ENCODE results near the gene NGB.
"Not testable (repeated sequence)": the region's sequence is repeated elsewhere in the genome, so short reads cannot be mapped to it uniquely, and the experiment has no call there.

NGB gene

DNA sequence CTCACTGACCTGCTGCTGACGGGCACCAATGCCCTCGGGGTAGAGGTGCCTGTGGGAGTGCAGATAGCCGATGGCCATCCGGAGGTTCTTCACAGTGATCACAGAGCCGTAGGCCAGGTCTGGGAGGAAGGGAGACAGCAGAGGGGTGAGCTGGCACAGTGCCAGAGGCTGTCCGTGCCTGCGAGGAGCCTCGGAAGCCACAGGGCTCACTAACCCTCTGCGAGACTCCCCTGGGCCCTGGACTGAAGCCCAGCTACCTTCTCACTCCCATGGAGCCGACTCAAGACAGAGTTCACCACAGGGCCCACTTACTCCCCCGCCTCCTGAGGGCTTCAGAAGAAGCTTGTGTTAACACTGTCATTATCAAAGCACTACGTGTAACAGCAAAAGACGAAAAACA, 25.1 kb upstream of the NGB start:
- DNase-seq (ENCODE audit: low read depth, low spot score), result no peak

DNA sequence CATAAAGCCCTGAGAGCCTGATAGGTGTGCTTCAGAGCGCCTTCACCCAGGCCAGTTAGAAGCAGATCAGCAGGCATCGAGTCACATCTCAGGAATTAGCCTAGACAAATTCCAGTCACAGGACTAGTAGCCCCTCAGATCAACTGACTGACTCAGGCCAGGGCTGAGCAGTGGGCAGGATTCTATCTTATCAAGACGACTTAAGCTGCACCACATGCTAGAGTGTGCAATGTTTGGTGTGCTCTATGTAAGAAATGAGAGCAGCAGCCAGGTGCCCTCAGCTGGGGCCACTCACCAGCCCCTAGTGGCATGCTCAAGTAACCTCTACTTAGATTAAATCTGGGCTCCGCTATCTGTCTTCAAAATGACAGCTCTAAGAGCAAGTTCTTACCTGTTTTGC, 19.7 kb upstream of the NGB start:
- no peak for DNase-seq (ENCODE audit: low read depth, low spot score)

DNA sequence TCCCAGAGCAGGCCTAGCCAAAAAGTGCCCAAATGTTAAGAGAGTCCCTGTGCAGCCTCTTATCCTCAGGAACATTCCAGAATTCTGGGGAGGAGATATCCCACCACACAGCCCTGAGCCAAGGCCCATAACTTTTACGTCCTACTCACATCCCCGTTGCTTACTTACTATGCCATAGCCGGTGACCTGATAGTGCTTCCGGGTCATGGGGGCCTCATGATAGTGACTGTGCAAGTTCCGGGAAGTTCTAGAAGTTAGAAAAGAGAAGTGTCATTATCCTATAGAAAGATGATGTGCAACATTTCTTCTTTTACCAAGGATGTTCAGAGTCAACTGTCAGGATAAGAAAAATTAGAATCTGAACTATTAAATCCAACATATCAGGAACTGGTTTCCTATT, 15.6 kb upstream of the NGB start:
- DNase-seq (ENCODE audit: low read depth, low spot score), result no peak

DNA sequence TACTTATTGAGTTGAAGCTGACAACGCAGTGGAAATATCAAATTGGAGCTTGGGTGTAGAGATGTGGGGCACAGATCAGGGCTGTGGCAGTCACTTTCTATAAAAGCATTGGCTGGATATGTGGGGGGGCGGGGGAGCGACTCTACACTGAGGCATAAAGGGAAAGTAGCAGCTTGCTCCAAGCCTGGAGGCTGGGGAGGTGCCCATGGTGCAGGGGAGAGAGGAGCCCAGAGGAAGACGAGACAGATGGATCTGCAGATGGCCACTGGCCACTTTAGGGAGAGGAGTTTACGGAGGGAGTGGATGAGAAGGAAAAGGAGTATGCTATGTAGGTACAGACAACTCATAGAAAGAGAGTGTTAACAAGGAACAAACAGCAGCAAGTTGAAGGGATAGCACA, 13.5 kb upstream of the NGB start:
- no peak for DNase-seq (ENCODE audit: low read depth, low spot score)

DNA sequence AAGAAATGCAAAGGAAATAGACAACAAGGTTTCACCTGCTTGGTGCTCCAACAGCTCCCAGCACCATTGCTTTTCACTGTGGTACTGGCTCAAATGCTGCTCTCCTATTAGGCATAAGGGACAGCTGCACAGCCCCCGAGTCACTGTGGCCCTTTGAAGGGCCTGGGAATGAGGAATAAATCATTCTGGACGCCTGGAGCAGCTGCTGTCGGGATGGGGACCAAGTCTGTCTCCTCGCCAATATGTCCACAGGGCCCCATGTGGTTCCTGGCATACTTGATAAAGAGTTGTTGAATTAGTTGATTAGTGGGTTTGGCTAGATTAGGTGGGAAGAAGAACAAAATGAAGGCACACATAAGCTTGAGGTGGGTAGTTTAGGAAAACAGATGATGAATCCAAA, 13.1 kb upstream of the NGB start:
- DNase-seq (ENCODE audit: low read depth, low spot score), result no peak

DNA sequence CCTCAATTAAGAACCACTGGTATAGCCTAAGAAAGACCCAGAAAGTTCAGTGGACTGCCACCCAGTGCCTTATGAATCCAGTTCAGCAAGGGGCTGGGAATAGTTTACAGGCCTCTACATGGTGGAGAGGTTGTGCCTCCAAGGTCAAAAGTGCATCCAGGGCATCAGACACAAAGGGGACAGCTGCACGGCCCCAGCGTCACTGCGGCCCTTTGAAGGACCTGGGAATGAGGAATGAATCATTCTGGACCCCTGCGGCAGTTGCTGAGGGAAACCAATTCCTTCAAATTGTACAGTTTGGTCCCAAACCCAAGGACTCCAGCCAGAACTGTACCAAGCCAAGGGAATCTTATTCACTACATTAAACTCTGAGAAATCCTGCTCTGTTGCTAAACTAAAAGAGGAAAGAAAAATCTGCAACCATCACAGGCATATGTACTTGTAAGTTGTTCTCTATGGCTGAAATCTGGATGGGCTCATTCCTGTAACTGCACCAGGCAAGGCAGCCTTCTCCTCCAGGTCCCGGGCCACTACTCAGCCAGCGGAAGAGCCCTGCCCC, 10.9 kb upstream of the NGB start:
- DNase-seq (ENCODE audit: low read depth, low spot score), result no peak

DNA sequence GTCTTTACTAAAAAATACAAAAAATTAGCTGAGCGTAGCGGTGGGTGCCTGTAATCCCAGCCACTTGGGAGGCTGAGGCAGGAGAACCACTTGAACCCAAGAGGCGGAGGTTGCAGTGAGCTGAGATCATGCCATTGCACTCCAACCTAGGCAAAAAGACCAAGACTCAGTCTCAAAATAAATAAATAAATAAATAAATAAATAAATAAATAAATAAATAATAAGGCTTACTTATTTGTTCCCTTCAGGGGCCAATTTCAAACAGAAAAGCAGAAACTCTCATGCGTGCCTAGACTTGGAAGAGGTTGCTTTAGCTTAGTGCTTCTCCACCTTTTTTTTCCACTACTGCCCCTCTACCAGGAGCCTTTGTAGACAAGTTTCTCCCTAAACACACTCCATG, 9.9 kb upstream of the NGB start:
- not testable (repeated sequence) for DNase-seq (ENCODE audit: low read depth, low spot score)

DNA sequence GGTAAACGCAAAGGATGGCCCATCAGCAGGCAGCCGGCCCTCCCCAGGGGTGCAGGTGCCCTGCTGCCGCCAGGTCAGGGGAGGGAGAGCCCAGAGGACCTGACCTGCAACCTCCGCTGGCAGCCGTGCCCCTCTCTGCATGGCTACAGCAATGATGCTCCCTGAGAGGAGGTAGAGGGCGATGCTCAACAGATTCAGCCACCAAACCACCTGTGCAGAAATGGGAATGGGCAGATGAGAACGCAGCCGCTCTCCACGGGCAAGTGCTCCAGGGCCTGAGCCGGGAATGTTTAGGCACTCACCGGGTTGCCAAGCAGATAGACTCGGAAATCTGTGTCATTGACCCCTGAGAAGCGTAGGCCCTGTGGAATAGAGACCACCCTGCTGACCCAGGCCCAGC, 8.7 kb upstream of the NGB start:
- DNase-seq (ENCODE audit: low read depth, low spot score), result no peak

DNA sequence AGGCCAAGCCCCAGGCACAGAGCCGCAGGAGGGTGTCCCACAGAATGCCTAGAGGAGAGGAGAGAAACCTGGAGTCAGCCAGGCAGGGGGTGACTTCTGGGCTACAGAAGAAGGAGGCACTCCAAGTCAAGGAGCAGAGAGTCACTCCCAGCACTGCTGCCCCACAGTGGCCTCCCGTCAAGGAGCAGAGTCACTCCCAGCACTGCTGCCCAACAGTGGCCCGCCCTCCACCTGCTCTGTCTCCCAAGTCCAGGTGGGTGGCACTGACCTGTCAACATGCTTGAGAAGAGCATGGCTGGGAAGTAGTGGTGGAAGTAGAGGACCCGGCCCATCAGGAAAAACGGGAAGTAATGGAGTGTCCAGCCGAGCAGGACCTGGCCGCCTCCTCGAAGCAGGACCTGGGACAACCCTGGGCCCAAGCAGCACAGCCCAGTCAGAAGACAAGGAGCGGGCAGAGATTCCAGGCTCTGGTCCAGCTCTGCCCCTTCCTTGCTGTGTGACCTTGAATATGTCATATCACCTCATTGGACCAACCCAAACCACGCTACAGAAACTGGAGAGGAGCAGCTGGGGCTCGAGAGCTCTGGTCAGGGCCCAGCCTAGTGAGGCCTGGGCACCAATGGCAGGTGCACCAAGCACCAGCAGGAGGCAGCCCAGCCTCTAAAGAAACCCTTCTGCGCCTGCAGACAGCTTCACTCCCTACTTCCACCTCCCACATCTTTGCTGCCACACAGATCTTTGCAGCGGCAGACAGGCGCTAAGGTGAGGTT, 7.6 kb upstream of the NGB start:
- DNase-seq (ENCODE audit: low read depth, low spot score), result no peak

DNA sequence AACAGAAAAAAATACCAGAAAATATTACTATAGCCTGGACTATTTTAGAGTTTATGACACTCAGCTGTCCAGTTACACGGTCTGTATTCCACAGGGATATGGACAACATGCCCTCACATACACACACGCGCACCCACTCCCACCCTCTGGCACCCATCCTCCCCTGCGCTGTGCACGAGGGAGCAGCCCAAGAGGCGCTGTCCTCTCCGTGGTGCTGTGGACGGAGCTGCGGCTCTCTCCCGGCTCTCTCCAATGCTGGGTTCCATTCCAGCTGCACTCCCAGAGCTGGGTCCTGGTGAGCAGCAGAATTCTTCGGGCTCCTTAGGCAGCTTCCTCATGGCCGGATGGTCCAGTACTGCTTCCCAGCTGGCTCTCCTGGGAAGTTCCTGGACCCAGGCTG, 6.0 kb upstream of the NGB start:
- DNase-seq (ENCODE audit: low read depth, low spot score), result no peak

DNA sequence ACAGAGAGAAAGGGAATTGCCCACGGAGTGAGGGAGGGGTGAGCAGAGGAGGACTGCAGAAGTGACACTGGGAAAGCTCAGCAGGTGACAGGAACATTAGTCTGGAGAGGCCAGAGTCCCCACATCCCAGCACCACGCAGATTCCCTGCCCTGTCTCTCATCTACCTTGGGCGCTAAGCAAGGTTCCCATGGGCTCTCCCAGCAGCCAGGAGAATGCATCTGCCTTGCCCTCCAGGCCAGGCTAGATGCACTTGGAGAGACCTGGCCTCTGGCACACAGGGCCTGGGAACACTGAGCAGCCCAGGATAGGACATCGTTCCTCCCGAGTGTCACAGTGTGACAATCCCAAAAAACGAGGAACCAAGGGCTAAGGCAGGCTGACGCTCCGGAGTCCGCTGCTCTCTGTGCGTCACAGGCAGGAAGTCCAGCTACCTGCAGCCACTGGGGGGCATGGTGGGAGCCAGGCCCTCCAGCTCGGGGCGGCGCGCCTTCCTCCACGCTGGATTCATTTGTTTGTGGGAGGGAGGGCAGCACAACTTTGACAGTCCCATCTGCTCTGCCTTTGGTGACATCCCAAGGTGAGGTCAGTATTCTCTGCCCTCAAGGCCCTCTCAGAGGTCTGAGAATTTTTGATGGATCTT, 5.4 kb upstream of the NGB start:
- DNase-seq (ENCODE audit: low read depth, low spot score), result no peak

DNA sequence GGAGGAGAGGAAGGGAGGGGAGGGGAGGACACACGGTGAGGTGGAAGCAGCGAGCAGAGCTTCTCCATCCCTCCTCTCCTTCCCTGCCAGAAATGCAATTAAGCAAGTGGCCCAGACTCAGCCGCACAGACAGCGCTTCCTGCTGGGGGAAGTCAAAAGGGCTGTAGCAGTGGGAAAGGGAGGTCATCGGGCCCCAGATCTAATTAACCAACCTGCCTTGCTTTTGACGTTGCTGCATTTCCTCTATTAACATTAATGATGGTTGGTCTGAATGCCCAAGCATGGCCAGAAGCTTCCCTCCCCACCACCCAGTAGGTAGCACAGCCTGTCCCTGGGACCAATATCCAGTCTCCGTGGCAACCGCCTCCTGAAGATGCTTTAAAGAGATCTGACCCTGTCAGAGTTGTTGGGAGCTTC, 4.6 kb upstream of the NGB start:
- DNase-seq (ENCODE audit: low read depth, low spot score), result no peak

DNA sequence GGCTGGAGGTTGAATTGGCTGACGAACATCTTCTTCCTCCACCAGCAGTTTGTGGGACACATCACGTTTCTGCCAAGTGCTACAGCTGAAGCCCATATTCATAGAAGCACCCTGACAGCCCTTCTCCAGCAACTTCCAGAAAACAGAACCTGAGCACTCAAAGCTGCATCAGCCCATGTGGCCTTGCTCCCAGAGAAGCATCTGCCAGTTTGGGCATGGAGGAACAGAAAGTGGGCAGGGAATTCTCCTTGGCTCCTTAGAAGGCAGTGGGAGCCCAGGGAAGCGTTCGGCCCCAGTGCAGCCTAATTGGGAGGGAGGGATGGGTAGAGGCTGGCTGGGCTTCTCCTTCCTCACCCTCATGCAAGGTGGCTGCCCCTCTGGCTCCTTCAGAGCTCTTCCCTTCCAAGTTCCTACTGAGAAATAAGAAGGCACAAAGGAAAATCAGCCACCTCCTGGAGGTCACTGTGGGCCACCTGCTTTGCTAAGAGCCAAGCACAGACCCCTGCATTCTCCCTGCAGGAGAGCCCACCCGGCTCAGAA, 4.1 kb upstream of the NGB start:
- DNase-seq (ENCODE audit: low read depth, low spot score), result no peak

DNA sequence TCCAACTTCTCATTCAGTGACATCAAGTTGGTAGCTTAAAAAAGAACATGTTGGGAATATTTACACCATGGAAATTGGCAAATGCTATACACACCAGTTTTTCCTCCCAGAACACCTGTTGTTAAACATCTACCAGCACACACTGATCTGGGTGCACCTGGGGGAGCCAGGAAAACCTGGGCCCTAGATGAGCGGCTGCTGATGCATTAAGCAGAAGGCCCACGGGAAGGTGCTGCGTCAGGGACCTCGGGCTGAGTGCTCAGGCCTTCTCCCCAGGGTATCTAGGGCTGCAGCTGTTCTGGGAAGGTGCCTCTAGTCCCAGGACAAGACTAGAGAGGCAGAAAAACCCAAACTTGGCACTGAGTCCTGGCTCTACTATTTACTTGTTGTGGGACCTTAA, 2.8 kb upstream of the NGB start:
- no peak for DNase-seq (ENCODE audit: low read depth, low spot score)

DNA sequence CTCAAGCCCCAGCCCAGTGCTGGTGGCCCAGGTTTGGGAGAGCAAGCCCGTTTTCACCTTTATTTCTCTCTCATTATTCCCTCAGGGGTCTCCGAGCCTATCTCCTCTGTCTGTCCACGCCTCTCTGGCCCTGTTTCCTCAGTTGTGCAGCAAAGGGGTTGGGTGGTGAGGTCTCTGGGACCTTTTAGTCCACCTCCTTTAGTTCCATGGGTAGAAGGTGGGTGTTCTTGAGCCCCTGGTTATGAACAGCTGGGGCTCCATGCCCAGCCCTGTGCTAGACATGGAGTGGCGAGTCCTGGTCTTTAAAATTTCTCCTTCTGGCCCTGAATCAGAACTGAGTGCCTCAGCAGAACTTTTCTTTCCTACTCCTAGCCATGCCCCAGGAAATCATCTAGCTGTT, 1.3 kb upstream of the NGB start:
- DNase-seq (ENCODE audit: low read depth, low spot score), result no peak

DNA sequence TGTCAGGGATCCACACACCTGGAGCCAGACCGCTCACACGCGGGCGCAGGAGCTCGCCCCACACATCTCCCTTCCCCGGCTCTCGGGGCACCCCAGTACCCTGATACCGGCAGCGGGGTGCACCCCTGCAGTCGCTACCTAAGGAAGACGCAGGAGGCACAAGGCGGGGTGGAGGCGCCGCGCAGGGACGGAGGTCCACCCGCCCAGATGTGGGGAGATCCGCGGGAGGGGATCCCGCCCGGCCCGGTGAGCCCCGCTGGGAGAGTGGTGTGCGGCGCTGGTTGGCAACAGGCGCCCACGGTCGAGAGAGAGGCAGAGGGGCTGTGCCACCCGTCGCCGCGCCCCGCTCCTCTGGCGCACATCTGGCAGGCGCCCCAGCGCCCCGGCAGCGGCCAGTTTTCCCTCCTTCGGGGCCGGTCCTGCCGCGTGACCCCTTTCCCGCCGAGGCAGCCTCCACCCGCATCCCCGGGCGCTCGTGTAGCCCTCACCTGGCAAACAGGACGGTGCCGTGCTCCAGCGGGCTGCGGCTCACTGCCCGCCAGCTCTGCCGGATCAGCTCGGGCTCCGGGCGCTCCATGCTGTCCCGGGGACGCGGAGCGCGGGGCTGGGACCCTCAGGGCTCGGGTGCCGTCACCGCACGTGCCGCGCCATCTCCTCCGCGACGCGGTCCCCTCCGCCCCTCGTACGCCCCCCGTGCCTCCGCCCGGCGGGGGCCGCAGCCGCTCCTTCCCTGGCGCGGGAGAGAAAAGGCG, 469 bp downstream of the NGB start:
- DNase-seq (ENCODE audit: low read depth, low spot score), result no peak

DNA sequence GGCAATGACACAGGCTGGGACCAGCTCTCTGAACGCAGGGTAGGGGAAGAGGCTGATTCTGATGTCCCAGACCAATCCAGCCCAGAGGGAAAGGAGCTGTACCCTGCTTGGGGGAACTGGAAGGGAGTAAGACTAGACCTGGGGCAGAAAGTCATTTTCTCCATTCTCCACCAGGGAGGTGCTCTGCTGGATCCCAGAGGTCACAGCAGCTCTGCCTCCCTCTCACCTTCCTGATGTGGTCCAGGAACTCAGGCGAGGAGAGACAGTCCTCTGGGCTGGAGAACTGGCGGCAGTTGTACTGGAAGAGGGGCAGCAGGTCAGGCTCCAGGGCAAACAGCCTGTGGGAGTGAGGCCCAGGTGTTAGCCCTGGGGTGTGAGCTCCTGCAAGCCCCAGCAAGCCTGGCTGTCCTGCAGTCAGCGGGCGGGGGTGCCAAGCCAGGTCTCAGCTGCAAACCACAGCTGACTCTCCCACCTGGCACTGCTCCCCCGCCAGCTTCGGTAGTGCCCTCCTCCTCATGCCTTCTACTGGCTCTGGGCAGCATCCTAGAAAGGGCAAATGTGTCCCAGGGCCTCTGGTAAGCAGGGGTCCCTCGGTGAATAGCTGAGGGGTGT, 1.9 kb downstream of the NGB start:
- DNase-seq (ENCODE audit: low read depth, low spot score), result no peak

DNA sequence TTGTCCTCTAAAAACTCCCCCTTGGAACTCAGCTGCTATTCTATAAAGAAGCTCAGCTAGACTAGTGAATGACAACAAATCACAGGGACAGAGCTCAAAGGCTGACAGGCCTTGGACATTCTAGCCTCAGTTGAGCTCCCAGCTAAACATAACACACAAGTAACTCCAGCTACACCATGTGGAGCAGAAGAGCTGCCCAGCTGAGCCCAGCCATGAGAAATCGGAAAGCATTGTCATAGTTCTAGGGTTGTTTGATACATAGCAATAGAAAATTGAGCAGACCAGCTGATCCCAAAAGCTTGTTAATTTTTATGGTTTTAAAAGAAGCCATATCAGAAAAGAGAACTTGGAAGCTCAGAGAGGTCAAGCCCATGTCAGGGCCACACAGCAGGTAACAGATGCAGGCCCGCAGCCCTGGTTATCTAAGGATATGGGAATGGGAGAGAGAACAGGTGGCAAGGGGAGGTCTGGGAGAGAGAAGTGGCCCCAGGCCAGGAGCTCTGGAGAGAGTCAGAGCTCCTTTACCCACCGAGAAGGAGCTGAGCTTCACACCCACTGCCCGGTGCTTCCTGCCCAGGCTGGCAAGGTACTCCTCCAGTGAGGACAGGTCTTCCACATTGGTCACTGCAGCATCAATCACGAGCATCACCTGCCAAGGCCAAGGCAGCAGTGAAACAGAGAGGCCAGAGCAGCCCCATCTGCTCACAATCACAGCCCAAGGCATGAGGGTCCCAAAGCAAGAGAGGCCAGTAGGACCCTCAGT, 2.9 kb downstream of the NGB start:
- DNase-seq (ENCODE audit: low read depth, low spot score), result no peak

DNA sequence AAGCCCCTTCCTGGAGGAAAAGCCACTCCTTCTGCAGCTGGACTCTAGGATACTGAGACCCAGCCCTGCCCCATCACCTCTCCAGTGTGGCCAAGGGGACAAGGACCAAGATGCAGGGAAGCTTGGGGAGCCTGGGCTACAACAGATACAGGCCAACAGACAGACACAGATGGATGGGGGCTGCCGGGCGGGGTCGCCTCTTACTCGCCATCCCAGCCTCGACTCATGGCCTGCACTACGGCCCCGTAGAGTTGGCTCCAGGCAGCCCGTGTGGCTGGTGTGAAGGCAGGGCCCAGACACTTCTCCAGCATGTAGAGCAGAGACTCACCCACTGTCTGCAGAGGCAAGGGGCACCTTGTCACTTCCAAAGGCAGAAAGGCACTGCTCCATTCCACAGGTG, 4.7 kb downstream of the NGB start:
- no peak for DNase-seq (ENCODE audit: low read depth, low spot score)

DNA sequence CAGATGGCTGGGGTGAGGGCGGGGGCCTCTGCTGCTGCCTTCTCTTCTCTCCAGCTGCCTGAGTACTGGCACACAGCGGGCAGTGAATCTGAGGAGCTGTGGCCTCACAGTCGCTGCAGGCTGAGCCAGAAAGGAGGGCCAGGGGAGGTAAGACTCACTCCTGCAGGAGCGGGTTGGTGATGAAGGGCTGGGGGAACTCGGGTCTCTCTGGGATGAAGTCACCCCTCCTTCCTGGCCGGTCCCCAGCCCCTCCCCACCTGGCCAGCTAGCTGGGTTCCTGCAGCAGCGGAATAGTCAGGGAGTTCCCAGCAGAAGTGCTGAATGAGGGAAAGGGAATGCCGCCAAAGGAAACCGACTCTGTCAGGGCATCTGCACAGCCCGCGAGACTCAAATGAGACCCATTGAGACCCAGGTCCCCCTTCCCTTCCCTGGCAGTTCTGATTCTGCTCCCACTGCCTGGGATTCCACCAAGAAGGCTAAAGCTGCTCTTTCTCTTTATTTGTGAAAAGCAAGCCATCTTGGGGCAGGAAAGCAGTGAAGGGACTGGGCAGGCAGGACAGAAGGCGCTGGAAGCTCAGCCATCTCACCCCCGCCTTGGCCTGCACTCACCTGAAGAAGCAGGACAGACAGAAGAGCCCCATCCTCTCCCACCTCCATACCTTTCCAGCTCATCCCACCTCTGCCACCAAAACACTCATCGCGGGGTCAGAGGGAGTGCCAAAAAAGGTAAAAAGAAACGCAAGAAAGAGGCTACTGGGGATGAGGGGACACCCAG, 5.3 kb downstream of the NGB start:
- DNase-seq (ENCODE audit: low read depth, low spot score), result no peak

DNA sequence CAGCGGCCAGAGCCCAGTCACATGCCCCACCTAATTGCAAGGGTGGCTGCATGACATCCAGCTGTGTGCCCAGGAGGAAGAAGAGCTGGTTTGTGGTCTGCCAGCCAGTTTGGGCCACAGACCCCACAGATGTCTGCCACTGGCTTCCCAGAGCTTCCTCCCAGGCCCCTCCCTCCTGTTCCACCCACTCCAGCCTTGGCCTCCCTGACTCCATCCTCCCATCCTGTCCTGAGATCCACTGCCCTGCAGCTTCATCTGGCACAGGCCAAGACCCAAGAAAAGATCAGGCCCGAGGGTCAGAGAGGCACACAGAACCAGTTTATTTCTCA, 5.9 kb downstream of the NGB start:
- DNase-seq (ENCODE audit: low read depth, low spot score), result no peak
